ENCODE results near the gene ZNF669.

The ZNF669 gene

GRCh38 chr1:247088967-247089366, 15.2 kb downstream of the ZNF669 start (continued):
- TF ChIP-seq ZNF692 (tag by site-specific recombination; IDR thresholded peaks at IDR 0.05) = no peak
- no peak for TF ChIP-seq ZNF114 (tag by site-specific recombination; IDR thresholded peaks at IDR 0.05)
- no peak for TF ChIP-seq ZNF121 (tag by site-specific recombination; IDR thresholded peaks at IDR 0.05)
- TF ChIP-seq ZBTB10 (tag by site-specific recombination; IDR thresholded peaks at IDR 0.05) = no peak
- no peak for TF ChIP-seq ZSCAN4 (tag by site-specific recombination; IDR thresholded peaks at IDR 0.05)
- TF ChIP-seq ZNF311 (tag by site-specific recombination; IDR thresholded peaks at IDR 0.05; ENCODE audit: borderline replicate concordance) = no peak
- no peak for TF ChIP-seq ZBTB17 (tag by site-specific recombination; IDR thresholded peaks at IDR 0.05)
- no peak for TF ChIP-seq ZSCAN16 (tag by site-specific recombination; IDR thresholded peaks at IDR 0.05)

- Histone ChIP-seq H3K4me1 (ENCODE audit: control insufficient read depth, insufficient read depth, low read length) (no peaks in the 10 kb centered on the region), H3K9me3 (ENCODE audit: control insufficient read depth, insufficient read depth, low read depth, low read length) (no peaks in the 10 kb centered on the region), H3K4me3 (ENCODE audit: low read depth, low read length) (no peak overlapping the region), H3K27ac (ENCODE audit: extremely low read depth, low read depth, low read length) (no peak overlapping the region), H3K36me3 (ENCODE audit: control insufficient read depth in 2 of 2, insufficient read depth in 1 of 2, low read length in 2 of 2) (no peaks in the 10 kb centered on the region)
- TF ChIP-seq TSHZ1 (tag by site-specific recombination; IDR thresholded peaks at IDR 0.05; ENCODE audit: borderline replicate concordance) = no peak
- no peak for TF ChIP-seq PRDM10 (tag by site-specific recombination; IDR thresholded peaks at IDR 0.05)
- POLR2A ChIA-PET = no interaction called here
- CTCF ChIA-PET = no interaction called here
Observed at GRCh38 chr1:247087256-247087655, 16.9 kb downstream of the ZNF669 start.

GRCh38 chr1:247085310-247085709, 18.8 kb downstream of the ZNF669 start:
- Histone ChIP-seq H3K4me3 (ENCODE audit: low read depth, low read length) (no peak overlapping the region), H3K4me1 (ENCODE audit: control insufficient read depth, insufficient read depth, low read length) (no peaks in the 10 kb centered on the region), H3K27ac (ENCODE audit: extremely low read depth, low read depth, low read length) (no peak overlapping the region), H3K36me3 (ENCODE audit: control insufficient read depth in 2 of 2, insufficient read depth in 1 of 2, low read length in 2 of 2) (no peaks in the 10 kb centered on the region), H3K9me3 (ENCODE audit: control insufficient read depth, insufficient read depth, low read depth, low read length) (no peaks in the 10 kb centered on the region)
- ChIA-PET CTCF (no interaction called here), POLR2A (no interaction called here)
- no peak for TF ChIP-seq MYNN (tag by site-specific recombination; IDR thresholded peaks at IDR 0.05; ENCODE audit: borderline replicate concordance)
- no peak for TF ChIP-seq ZNF747 (tag by site-specific recombination; IDR thresholded peaks at IDR 0.05)
- TF ChIP-seq KLF8 (tag by site-specific recombination; IDR thresholded peaks at IDR 0.05) = no peak
- no peak for TF ChIP-seq RBAK (tag by site-specific recombination; IDR thresholded peaks at IDR 0.05)
- TF ChIP-seq SALL2 (tag by site-specific recombination; IDR thresholded peaks at IDR 0.05; ENCODE audit: borderline replicate concordance) = no peak
- no peak for TF ChIP-seq ZNF571 (tag by site-specific recombination; IDR thresholded peaks at IDR 0.05)
- no peak for TF ChIP-seq ZNF221 (tag by site-specific recombination; IDR thresholded peaks at IDR 0.05; ENCODE audit: borderline replicate concordance)
- TF ChIP-seq ZNF707 (tag by site-specific recombination; IDR thresholded peaks at IDR 0.05) = no peak
- TF ChIP-seq PATZ1 (tag by site-specific recombination; IDR thresholded peaks at IDR 0.05) = no peak
